PC-9 (cell line): ENCODE data around the gene SNAI3.

Experiments
- EZH2 ChIP-seq: fragments of 200-600 bp; sonication (generic); IDR thresholded peaks from 2 replicates; pipeline ENCODE4 v1.8.0; 2017; ENCODE audit warnings: antibody characterized with exemption, low read depth
- TF ChIP-seq, protein P1 (sequence below): fragments of 200-600 bp; sonication (generic); conservative IDR thresholded peaks from 2 replicates; pipeline ENCODE4 v1.6.1; 2017; ENCODE audit warnings: mixed run types, antibody characterized with exemption, mild to moderate bottlenecking, moderate library complexity

GRCh38 chr16:88691924-88692560 is 5.7 kb upstream of the SNAI3 start:
- no peak for TF ChIP-seq EZH2
- TF ChIP-seq, protein P1, sequence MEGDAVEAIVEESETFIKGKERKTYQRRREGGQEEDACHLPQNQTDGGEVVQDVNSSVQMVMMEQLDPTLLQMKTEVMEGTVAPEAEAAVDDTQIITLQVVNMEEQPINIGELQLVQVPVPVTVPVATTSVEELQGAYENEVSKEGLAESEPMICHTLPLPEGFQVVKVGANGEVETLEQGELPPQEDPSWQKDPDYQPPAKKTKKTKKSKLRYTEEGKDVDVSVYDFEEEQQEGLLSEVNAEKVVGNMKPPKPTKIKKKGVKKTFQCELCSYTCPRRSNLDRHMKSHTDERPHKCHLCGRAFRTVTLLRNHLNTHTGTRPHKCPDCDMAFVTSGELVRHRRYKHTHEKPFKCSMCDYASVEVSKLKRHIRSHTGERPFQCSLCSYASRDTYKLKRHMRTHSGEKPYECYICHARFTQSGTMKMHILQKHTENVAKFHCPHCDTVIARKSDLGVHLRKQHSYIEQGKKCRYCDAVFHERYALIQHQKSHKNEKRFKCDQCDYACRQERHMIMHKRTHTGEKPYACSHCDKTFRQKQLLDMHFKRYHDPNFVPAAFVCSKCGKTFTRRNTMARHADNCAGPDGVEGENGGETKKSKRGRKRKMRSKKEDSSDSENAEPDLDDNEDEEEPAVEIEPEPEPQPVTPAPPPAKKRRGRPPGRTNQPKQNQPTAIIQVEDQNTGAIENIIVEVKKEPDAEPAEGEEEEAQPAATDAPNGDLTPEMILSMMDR = no peak
